ENCODE measurements around the gene ATXN1L.
"Not testable (repeated sequence)": the region's sequence is repeated elsewhere in the genome, so short reads cannot be mapped to it uniquely, and the experiment has no call there.

ATXN1L gene

DNA sequence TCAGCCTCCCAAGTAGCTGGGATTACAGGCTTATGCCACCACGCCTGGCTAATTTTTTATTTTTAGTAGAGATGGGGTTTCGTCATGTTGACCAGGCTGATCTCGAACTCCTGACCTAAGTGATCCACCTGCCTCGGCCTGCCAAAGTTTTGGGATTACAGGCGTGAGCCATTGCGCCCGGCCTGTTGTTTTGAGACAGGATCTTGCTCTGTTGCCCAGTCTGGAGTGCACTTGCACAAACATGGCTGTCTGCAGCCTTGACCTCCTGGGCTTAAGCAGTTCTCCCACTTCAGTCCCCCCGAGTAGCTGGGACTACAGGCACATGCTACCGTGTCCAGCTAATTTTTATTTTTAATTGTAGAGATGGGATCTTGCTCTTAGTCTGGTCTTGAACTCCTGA, 58.5 kb downstream of the ATXN1L start:
- H2BK12ac ChIP-seq (ENCODE audit: low read length), result no peak overlapping the region
- no peak overlapping the region for H3K18ac ChIP-seq (ENCODE audit: low read length)
- H4K91ac ChIP-seq (ENCODE audit: low read depth, low read length, poor library complexity), result no peak overlapping the region
- no peak overlapping the region for H4K8ac ChIP-seq (ENCODE audit: low read depth, low read length)
- no peak overlapping the region for H3K23ac ChIP-seq (ENCODE audit: low read depth, low read length, poor library complexity)
- H3K9ac ChIP-seq (ENCODE audit: low read depth, low read length, poor library complexity), result peak overlapping the region; percentile 50
- H3K9me3 ChIP-seq (replicated peaks in 1 of 2; ENCODE audit: control insufficient read depth in 2 of 2, insufficient read depth in 1 of 2, low read depth in 1 of 2, low read length in 2 of 2), result peaks cover 0 to 46% of the 10 kb centered on the region in 2 donors
- peaks cover 4% of the 10 kb centered on the region for H3K79me1 ChIP-seq (ENCODE audit: low read depth, low read length)
- no peak overlapping the region for H2AK5ac ChIP-seq (ENCODE audit: low read depth, low read length)
- H2BK5ac ChIP-seq (ENCODE audit: low read length), result no peak overlapping the region
- no peak overlapping the region for H2BK120ac ChIP-seq (ENCODE audit: low read depth, low read length)
- H3K27me3 ChIP-seq (ENCODE audit: control insufficient read depth in 3 of 3, insufficient read depth in 3 of 3, low read depth in 1 of 3, low read length in 3 of 3), result no peaks in the 10 kb centered on the region
- H3K36me3 ChIP-seq (replicated peaks in 1 of 2; ENCODE audit: control insufficient read depth in 2 of 2, insufficient read depth in 2 of 2, low read length in 2 of 2), result peaks cover 7 to 71% of the 10 kb centered on the region in 2 donors
- no CpG with 5 or more reads among the region's 9 CpGs for WGBS, 2 donors (ENCODE audit: extremely low coverage in 2 of 2, insufficient read length in 2 of 2, insufficient replicate concordance in 1 of 2)
- no peak overlapping the region for H3K27ac ChIP-seq (replicated peaks; ENCODE audit: low read length)
- no peak overlapping the region for H2BK15ac ChIP-seq (ENCODE audit: low read length)
- H3K14ac ChIP-seq (ENCODE audit: low read length), result no peak overlapping the region
- H3K4ac ChIP-seq (ENCODE audit: low read length), result no peak overlapping the region
- no peak overlapping the region for H3K4me3 ChIP-seq (ENCODE audit: low read length in 2 of 2)
- H3K4me1 ChIP-seq (ENCODE audit: control insufficient read depth in 2 of 2, insufficient read depth in 1 of 2, low read depth in 1 of 2, low read length in 2 of 2), result no peaks in the 10 kb centered on the region
- H3K4me2 ChIP-seq (ENCODE audit: insufficient read depth, low read length, poor library complexity, severe bottlenecking), result no peak overlapping the region
- H2AFZ ChIP-seq (ENCODE audit: low read length), result no peak overlapping the region
- DNase-seq (ENCODE audit: low spot score), result no peak

DNA sequence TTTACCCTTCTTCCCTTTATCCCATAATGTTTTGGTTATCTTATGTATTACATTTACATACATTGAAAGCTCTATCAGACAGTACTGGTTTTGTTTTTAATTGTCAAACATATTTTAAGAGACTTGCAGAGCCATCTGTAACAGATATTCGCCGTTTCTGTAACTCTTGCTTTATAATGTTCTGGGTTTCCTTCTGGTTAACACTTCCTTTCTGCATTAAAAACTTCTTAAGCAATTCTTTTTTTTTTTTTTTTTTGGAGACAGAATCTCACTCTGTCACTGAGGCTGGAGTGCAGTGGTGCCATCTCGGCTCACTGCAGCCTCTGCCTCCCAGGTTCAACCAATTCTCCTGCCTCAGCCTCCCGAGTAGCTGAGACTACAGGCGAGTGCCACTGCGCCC, 60.0 kb downstream of the ATXN1L start:
- not testable (repeated sequence) for H3K79me1 ChIP-seq (ENCODE audit: low read depth, low read length); H3K14ac ChIP-seq (ENCODE audit: low read length); H3K4ac ChIP-seq (ENCODE audit: low read length); H2AK5ac ChIP-seq (ENCODE audit: low read depth, low read length); H3K27ac ChIP-seq (replicated peaks; ENCODE audit: low read length); H3K23ac ChIP-seq (ENCODE audit: low read depth, low read length, poor library complexity); H3K4me1 ChIP-seq (ENCODE audit: control insufficient read depth in 2 of 2, insufficient read depth in 1 of 2, low read depth in 1 of 2, low read length in 2 of 2); H2BK12ac ChIP-seq (ENCODE audit: low read length); H3K4me3 ChIP-seq (ENCODE audit: low read length in 2 of 2); H2BK15ac ChIP-seq (ENCODE audit: low read length); H3K27me3 ChIP-seq (ENCODE audit: control insufficient read depth in 3 of 3, insufficient read depth in 3 of 3, low read depth in 1 of 3, low read length in 3 of 3); H2BK120ac ChIP-seq (ENCODE audit: low read depth, low read length); H4K8ac ChIP-seq (ENCODE audit: low read depth, low read length); H3K4me2 ChIP-seq (ENCODE audit: insufficient read depth, low read length, poor library complexity, severe bottlenecking); H4K91ac ChIP-seq (ENCODE audit: low read depth, low read length, poor library complexity); H2BK5ac ChIP-seq (ENCODE audit: low read length); H3K9ac ChIP-seq (ENCODE audit: low read depth, low read length, poor library complexity); H2AFZ ChIP-seq (ENCODE audit: low read length); H3K18ac ChIP-seq (ENCODE audit: low read length); DNase-seq (ENCODE audit: low spot score)
- peaks cover 0 to 51% of the 10 kb centered on the region in 2 donors for H3K9me3 ChIP-seq (replicated peaks in 1 of 2; ENCODE audit: control insufficient read depth in 2 of 2, insufficient read depth in 1 of 2, low read depth in 1 of 2, low read length in 2 of 2)
- peaks cover 8 to 71% of the 10 kb centered on the region in 2 donors for H3K36me3 ChIP-seq (replicated peaks in 1 of 2; ENCODE audit: control insufficient read depth in 2 of 2, insufficient read depth in 2 of 2, low read length in 2 of 2)
- no CpG with 5 or more reads among the region's 6 CpGs for WGBS, 2 donors (ENCODE audit: extremely low coverage in 2 of 2, insufficient read length in 2 of 2, insufficient replicate concordance in 1 of 2)

All from neuronal stem cell (in vitro differentiated cells).